Gastrocnemius medialis (tissue), 4 donors: Measurements from ENCODE around the gene ARMH2. TPM values are rescaled to one million over a fixed set of nuclear protein-coding genes. Genes with fewer than 3 reads are reported as not detected.

Source experiments
- ATAC-seq, 2 donors: fragments of 150-250 bp; one replicate each; pipeline ENCODE4 v1.9.1; 2016
- DNase-seq, 2 donors: peaks; one replicate each; pipeline ENCODE4 v3.0.0-alpha.2; 2019
- H3K27ac ChIP-seq, 4 donors: fragments of 200-600 bp; sonication (generic); 1 replicate in 1 of 4; 2 replicates in 3 of 4; pipeline ENCODE4 v1.5.1; 2016 to 2018; ENCODE audit warnings: mild to moderate bottlenecking in 2 of 4, moderate library complexity in 1 of 4
- H3K27me3 ChIP-seq, 3 donors: fragments of 200-600 bp; sonication (generic) in 2 of 3; 1 replicate in 1 of 3; 2 replicates in 2 of 3; pipeline versions ENCODE4 v1.5.1 to v1.6.0; 2016 to 2019; ENCODE audit warnings: mild to moderate bottlenecking in 1 of 3, moderate library complexity in 1 of 3
- H3K36me3 ChIP-seq, 2 donors: fragments of 200-600 bp; sonication (generic) in 1 of 2; one replicate each; pipeline ENCODE4 v1.5.1; 2017 to 2018
- H3K4me1 ChIP-seq, 2 donors: fragments of 200-600 bp; sonication (generic) in 1 of 2; one replicate each; pipeline ENCODE4 v1.5.1; 2016 to 2017; ENCODE audit warnings: mild to moderate bottlenecking in 2 of 2
- H3K4me3 ChIP-seq, 4 donors: fragments of 200-600 bp; sonication (generic) in 3 of 4; 1 replicate in 1 of 4; 2 replicates in 3 of 4; pipeline ENCODE4 v1.5.1; 2016 to 2019; ENCODE audit warnings: mild to moderate bottlenecking in 2 of 4
- H3K9me3 ChIP-seq, 3 donors: fragments of 200-600 bp; sonication (generic) in 2 of 3; 1 replicate in 1 of 3; 2 replicates in 2 of 3; pipeline ENCODE4 v1.5.1; 2016 to 2019
- POLR2A ChIP-seq, 2 donors: fragments of 450-650 bp; IDR thresholded peaks; one replicate each; pipeline ENCODE4 v1.6.1; 2017; ENCODE audit warnings: antibody characterized with exemption in 2 of 2, mild to moderate bottlenecking in 2 of 2, moderate library complexity in 2 of 2
- in situ Hi-C, 4 donors: fragments of 200-750 bp; cut with MboI; loops; one replicate each; pipeline versions ENCODE4 v1.15.0 to v1.8.0; 2017; ENCODE audit warnings: low sequenced_read_pairs in 4 of 4
- intact Hi-C: fragments of 100-400 bp; cut with DNase I; formaldehyde crosslinking; loops from one replicate; pipeline ENCODE4 v1.15.1; 2023; ENCODE audit warnings: low total_unique reads
- total RNA-seq, 4 donors: library from RNA; depleted of rRNA; stranded (reverse); fragments of >200 nt; gene quantifications; one replicate each; pipeline versions ENCODE4 v1.1.0 to v1.2.3, GENCODE V29; 2016
- TF ChIP-seq, protein P1 (sequence below), 5 experiments: fragments of 450-650 bp in 3 of 5; fragments of 200-600 bp in 2 of 5; sonication (generic) in 2 of 5; IDR thresholded peaks in 4 of 5; conservative IDR thresholded peaks in 1 of 5; 1 replicate in 4 of 5; 2 replicates in 1 of 5; pipeline ENCODE4 v1.5.1; 2016 to 2019; ENCODE audit warnings: antibody characterized with exemption in 5 of 5, mild to moderate bottlenecking in 3 of 5, moderate library complexity in 3 of 5

Gene ARMH2
- total RNA-seq, 4 donors from 2014 or later = not detected

GRCh38 chr6:24749297-24749696 is 49.4 kb downstream of the ARMH2 start:
- Histone ChIP-seq H3K9me3 (no peaks in the 10 kb centered on the region), H3K27ac (no peak overlapping the region), H3K36me3 (no peaks in the 10 kb centered on the region), H3K4me1 (no peaks in the 10 kb centered on the region), H3K27me3 (no peaks in the 10 kb centered on the region), H3K4me3 (no peak overlapping the region)
- ATAC-seq (no peak), DNase-seq (no peak)
- intact Hi-C loops (no loop called here), in situ Hi-C loops (no loop called here)
- TF ChIP-seq POLR2A (IDR thresholded peaks at IDR 0.05) = no peak
- TF ChIP-seq, protein P1, sequence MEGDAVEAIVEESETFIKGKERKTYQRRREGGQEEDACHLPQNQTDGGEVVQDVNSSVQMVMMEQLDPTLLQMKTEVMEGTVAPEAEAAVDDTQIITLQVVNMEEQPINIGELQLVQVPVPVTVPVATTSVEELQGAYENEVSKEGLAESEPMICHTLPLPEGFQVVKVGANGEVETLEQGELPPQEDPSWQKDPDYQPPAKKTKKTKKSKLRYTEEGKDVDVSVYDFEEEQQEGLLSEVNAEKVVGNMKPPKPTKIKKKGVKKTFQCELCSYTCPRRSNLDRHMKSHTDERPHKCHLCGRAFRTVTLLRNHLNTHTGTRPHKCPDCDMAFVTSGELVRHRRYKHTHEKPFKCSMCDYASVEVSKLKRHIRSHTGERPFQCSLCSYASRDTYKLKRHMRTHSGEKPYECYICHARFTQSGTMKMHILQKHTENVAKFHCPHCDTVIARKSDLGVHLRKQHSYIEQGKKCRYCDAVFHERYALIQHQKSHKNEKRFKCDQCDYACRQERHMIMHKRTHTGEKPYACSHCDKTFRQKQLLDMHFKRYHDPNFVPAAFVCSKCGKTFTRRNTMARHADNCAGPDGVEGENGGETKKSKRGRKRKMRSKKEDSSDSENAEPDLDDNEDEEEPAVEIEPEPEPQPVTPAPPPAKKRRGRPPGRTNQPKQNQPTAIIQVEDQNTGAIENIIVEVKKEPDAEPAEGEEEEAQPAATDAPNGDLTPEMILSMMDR (IDR thresholded peaks at IDR 0.05 in 4 of 5, conservative IDR thresholded peaks at IDR 0.05 in 1 of 5) = no peak

Other genes starting within 250 kb of the ARMH2 start
- not detected for gene KIAA0319, start 152.7 kb downstream of the ARMH2 start, total RNA-seq
- gene TDP2, start 132.0 kb downstream of the ARMH2 start, total RNA-seq = 10 to 100 TPM; 17.6 to 44.2 (median 21.7) TPM
- gene ACOT13, start 131.8 kb downstream of the ARMH2 start, total RNA-seq = 10 to 100 TPM; 13.6 to 28.2 (median 21.1) TPM
- gene C6orf62, start 79.8 kb downstream of the ARMH2 start, total RNA-seq = 10 to 100 TPM; 24.1 to 50.7 (median 36.0) TPM
- 1 to 10 TPM; 2.6 to 4.4 (median 3.3) TPM for gene GMNN, start 24.0 kb downstream of the ARMH2 start, total RNA-seq
- gene RIPOR2, start 137.0 kb upstream of the ARMH2 start, total RNA-seq = 10 to 100 TPM in 3 of 4 donors, 1 to 10 TPM in 1; 5.2 to 34.0 (median 21.2) TPM